BLaER1 treated with 17β-estradiol and CSF1 and Interleukin-3, amounts not matched to agents 10 nM and 100 nM (cell line): Measurements from ENCODE around the gene PRMT2.

Source experiments
- H3K27ac ChIP-seq, 11 experiments: shearing (Covaris generic); formaldehyde crosslinking; 2 replicates each; pipeline ENCODE4 v1.8.1; 2022
- H3K27me3 ChIP-seq, 11 experiments: shearing (Covaris generic); formaldehyde crosslinking; 2 replicates each; pipeline ENCODE4 v1.8.1; 2022
- H3K36me3 ChIP-seq, 11 experiments: shearing (Covaris generic); formaldehyde crosslinking; 2 replicates each; pipeline ENCODE4 v1.8.1; 2022
- H3K4me1 ChIP-seq, 10 experiments: shearing (Covaris generic); formaldehyde crosslinking; 2 replicates each; pipeline ENCODE4 v1.8.1; 2022
- H3K4me2 ChIP-seq, 11 experiments: shearing (Covaris generic); formaldehyde crosslinking; 2 replicates each; pipeline ENCODE4 v1.8.1; 2022
- H3K4me3 ChIP-seq, 10 experiments: shearing (Covaris generic); formaldehyde crosslinking; 2 replicates each; pipeline ENCODE4 v1.8.1; 2022
- H3K9ac ChIP-seq, 11 experiments: shearing (Covaris generic); formaldehyde crosslinking; 2 replicates each; pipeline ENCODE4 v1.8.1; 2022
- H3K9me3 ChIP-seq, 11 experiments: shearing (Covaris generic); formaldehyde crosslinking; replicated peaks in 1 of 11; 2 replicates each; pipeline ENCODE4 v1.8.1; 2022
- H4K20me1 ChIP-seq, 11 experiments: shearing (Covaris generic); formaldehyde crosslinking; 2 replicates each; pipeline ENCODE4 v1.8.1; 2022
- Cebpa-rat ChIP-seq, 11 experiments: shearing (Covaris generic); IDR thresholded peaks; 2 replicates each; pipeline ENCODE4 v1.8.1; 2022

The PRMT2 gene

GRCh38 chr21:46633566-46633965 lies 1.9 kb upstream of the PRMT2 start:
- Histone ChIP-seq H3K4me3 (no peak overlapping the region), H3K4me2 (peak overlapping the region in 7 of 11 experiments; percentile 11 to 99 (median 93); a peak in 7 of 22 replicates), H3K27me3 (no peaks in the 10 kb centered on the region)

GRCh38 chr21:46634427-46634826 lies 1.0 kb upstream of the PRMT2 start:
- H3K36me3 ChIP-seq: peaks cover 0 to 14% (median 7%) of the 10 kb centered on the region in 11 experiments; a peak in 10 of 22 replicates
- peaks cover 0 to 33% (median 15%) of the 10 kb centered on the region in 11 experiments; a peak in 11 of 22 replicates for H4K20me1 ChIP-seq
- H3K4me1 ChIP-seq: peaks cover 33 to 50% (median 40%) of the 10 kb centered on the region in 10 experiments
- peak overlapping the region; percentile 74 to 99 (median 89); a peak in 19 of 20 replicates for H3K4me3 ChIP-seq
- no peak for TF ChIP-seq Cebpa-rat (IDR thresholded peaks at IDR 0.05)
- no peaks in the 10 kb centered on the region for H3K27me3 ChIP-seq
- no peaks in the 10 kb centered on the region for H3K9me3 ChIP-seq
- peak overlapping the region; percentile 73 to 99 (median 92) for H3K4me2 ChIP-seq
- peak overlapping the region; percentile 84 to 97 (median 90) for H3K9ac ChIP-seq
- peak overlapping the region; percentile 86 to 97 (median 94) for H3K27ac ChIP-seq

More at GRCh38 chr21:46633566-46633965, 1.9 kb upstream of the PRMT2 start:
- TF ChIP-seq Cebpa-rat (IDR thresholded peaks at IDR 0.05): no peak
- Histone ChIP-seq H3K36me3 (peaks cover 0 to 14% (median 7%) of the 10 kb centered on the region in 11 experiments; a peak in 10 of 22 replicates), H4K20me1 (peaks cover 0 to 26% (median 15%) of the 10 kb centered on the region in 11 experiments; a peak in 11 of 22 replicates), H3K27ac (peak overlapping the region in 7 of 11 experiments; percentile 12 to 97 (median 96); a peak in 5 of 22 replicates), H3K4me1 (peaks cover 36 to 46% (median 41%) of the 10 kb centered on the region in 10 experiments), H3K9ac (no peak overlapping the region), H3K9me3 (peaks cover 0 to 8% (median 0%) of the 10 kb centered on the region in 11 experiments; a peak in 9 of 22 replicates)

GRCh38 chr21:46634966-46635323 lies 529 bp upstream of the PRMT2 start:
- TF ChIP-seq Cebpa-rat (IDR thresholded peaks at IDR 0.05): no peak
- Histone ChIP-seq H3K27me3 (no peaks in the 10 kb centered on the region), H3K36me3 (peaks cover 0 to 16% (median 7%) of the 10 kb centered on the region in 11 experiments; a peak in 10 of 22 replicates), H3K4me3 (peak overlapping the region; percentile 74 to 99 (median 89)), H3K9me3 (no peaks in the 10 kb centered on the region), H3K4me1 (peaks cover 36 to 55% (median 42%) of the 10 kb centered on the region in 10 experiments), H3K9ac (peak overlapping the region; percentile 84 to 97 (median 90)), H3K27ac (peak overlapping the region; percentile 86 to 97 (median 94)), H4K20me1 (peaks cover 0 to 38% (median 15%) of the 10 kb centered on the region in 11 experiments; a peak in 11 of 22 replicates), H3K4me2 (peak overlapping the region; percentile 73 to 99 (median 92))

- Histone ChIP-seq H3K27me3 (no peaks in the 10 kb centered on the region), H3K9me3 (no peaks in the 10 kb centered on the region), H3K36me3 (peaks cover 7 to 27% (median 15%) of the 10 kb centered on the region in 11 experiments), H3K4me3 (peak overlapping the region; percentile 74 to 99 (median 89)), H4K20me1 (peaks cover 0 to 50% (median 15%) of the 10 kb centered on the region in 11 experiments; a peak in 11 of 22 replicates), H3K9ac (peak overlapping the region; percentile 84 to 97 (median 90)), H3K27ac (peak overlapping the region in 10 of 11 experiments; percentile 86 to 97 (median 95); a peak in 17 of 22 replicates), H3K4me2 (peak overlapping the region; percentile 78 to 99 (median 95)), H3K4me1 (peaks cover 36 to 62% (median 42%) of the 10 kb centered on the region in 10 experiments)
- TF ChIP-seq Cebpa-rat (IDR thresholded peaks at IDR 0.05): no peak
Observed at GRCh38 chr21:46636181-46636512, 673 bp downstream of the PRMT2 start.

GRCh38 chr21:46636550-46637285 lies 1.2 kb downstream of the PRMT2 start:
- no peaks in the 10 kb centered on the region for H3K27me3 ChIP-seq
- peaks cover 12 to 33% (median 21%) of the 10 kb centered on the region in 11 experiments for H3K36me3 ChIP-seq
- H3K27ac ChIP-seq: peak overlapping the region in 2 of 11 experiments; percentile 96; a peak in 4 of 22 replicates
- peak overlapping the region; percentile 78 to 99 (median 95) for H3K4me2 ChIP-seq
- no peaks in the 10 kb centered on the region for H3K9me3 ChIP-seq
- H4K20me1 ChIP-seq: peaks cover 0 to 56% (median 15%) of the 10 kb centered on the region in 11 experiments; a peak in 11 of 22 replicates
- H3K4me1 ChIP-seq: peaks cover 36 to 62% (median 42%) of the 10 kb centered on the region in 10 experiments
- H3K9ac ChIP-seq: peak overlapping the region; percentile 84 to 97 (median 90); a peak in 17 of 22 replicates
- peak overlapping the region; percentile 74 to 99 (median 89); a peak in 19 of 20 replicates for H3K4me3 ChIP-seq
- no peak for TF ChIP-seq Cebpa-rat (IDR thresholded peaks at IDR 0.05)

- H3K4me3 ChIP-seq: peak overlapping the region in 3 of 10 experiments; percentile 40 to 88 (median 40); a peak in 5 of 20 replicates
- peaks cover 36 to 61% (median 42%) of the 10 kb centered on the region in 10 experiments for H3K4me1 ChIP-seq
- TF ChIP-seq Cebpa-rat (IDR thresholded peaks at IDR 0.05): no peak
- peak overlapping the region; percentile 5 to 93 (median 20); a peak in 17 of 22 replicates for H3K4me2 ChIP-seq
- no peaks in the 10 kb centered on the region for H3K9me3 ChIP-seq
- H3K36me3 ChIP-seq: peaks cover 23 to 47% (median 35%) of the 10 kb centered on the region in 11 experiments
- peak overlapping the region in 3 of 11 experiments; percentile 36 to 97 (median 57); a peak in 6 of 22 replicates for H3K9ac ChIP-seq
- H3K27me3 ChIP-seq: no peaks in the 10 kb centered on the region
- peak overlapping the region in 3 of 11 experiments; percentile 25 to 40 (median 33); a peak in 3 of 22 replicates for H3K27ac ChIP-seq
- peaks cover 0 to 70% (median 15%) of the 10 kb centered on the region in 11 experiments; a peak in 11 of 22 replicates for H4K20me1 ChIP-seq
Observed at GRCh38 chr21:46637952-46638746, 2.7 kb downstream of the PRMT2 start.

- H3K4me3 ChIP-seq: peak overlapping the region in 1 of 10 experiments; percentile 88; a peak in 1 of 20 replicates
- peak overlapping the region in 3 of 11 experiments; percentile 36 to 93 (median 91); a peak in 5 of 22 replicates for H3K4me2 ChIP-seq
- peaks cover 39 to 63% (median 51%) of the 10 kb centered on the region in 11 experiments for H3K36me3 ChIP-seq
Observed at GRCh38 chr21:46639489-46640386, 4.3 kb downstream of the PRMT2 start.

More at GRCh38 chr21:46639489-46640386, 4.3 kb downstream of the PRMT2 start:
- Histone ChIP-seq H3K27me3 (no peaks in the 10 kb centered on the region), H3K27ac (no peak overlapping the region), H4K20me1 (peaks cover 0 to 85% (median 17%) of the 10 kb centered on the region in 11 experiments; a peak in 13 of 22 replicates), H3K4me1 (peaks cover 24 to 45% (median 30%) of the 10 kb centered on the region in 10 experiments), H3K9me3 (no peaks in the 10 kb centered on the region), H3K9ac (peak overlapping the region in 2 of 11 experiments; percentile 46 to 97; a peak in 2 of 22 replicates)
- TF ChIP-seq Cebpa-rat (IDR thresholded peaks at IDR 0.05): no peak
